WTC11 (cell line): ENCODE measurements around the gene FPR1.
"Not testable (repeated sequence)": the region's sequence is repeated elsewhere in the genome, so short reads cannot be mapped to it uniquely, and the experiment has no call there.

Source experiments
- CTCF ChIP-seq: fragments of 200-600 bp; IDR thresholded peaks from 2 replicates; pipeline ENCODE4 v1.8.0; 2022; ENCODE audit warnings: antibody characterized with exemption
- EMX1 ChIP-seq: fragments of 250-450 bp; sonication (Bioruptor Pico); IDR thresholded peaks from 2 replicates; pipeline ENCODE4 v1.8.0; 2021; ENCODE audit warnings: mild to moderate bottlenecking
- IRF2 ChIP-seq: sonication (generic); formaldehyde crosslinking; IDR thresholded peaks from 2 replicates; pipeline ENCODE4 v1.8.0; 2022; ENCODE audit warnings: low read depth, missing genetic modification reagents, borderline replicate concordance
- MXD4 ChIP-seq: fragments of 250-450 bp; sonication (Bioruptor Pico); IDR thresholded peaks from 2 replicates; pipeline ENCODE4 v1.8.0; 2021; ENCODE audit warnings: mild to moderate bottlenecking, moderate library complexity, borderline replicate concordance
- NFYB ChIP-seq: sonication (generic); formaldehyde crosslinking; conservative IDR thresholded peaks from 2 replicates; pipeline ENCODE4 v1.8.0; 2022; ENCODE audit warnings: low read depth, missing genetic modification reagents
- RELA ChIP-seq: sonication (generic); formaldehyde crosslinking; IDR thresholded peaks from 2 replicates; pipeline ENCODE4 v1.8.1; 2022; ENCODE audit warnings: missing genetic modification reagents, mild to moderate bottlenecking, borderline replicate concordance
- RORB ChIP-seq: fragments of 250-450 bp; sonication (Bioruptor Pico); IDR thresholded peaks from 2 replicates; pipeline ENCODE4 v1.9.0; 2021; ENCODE audit warnings: mild to moderate bottlenecking
- SMAD4 ChIP-seq: sonication (generic); formaldehyde crosslinking; IDR thresholded peaks from 2 replicates; pipeline ENCODE4 v1.8.0; 2022; ENCODE audit warnings: mild to moderate bottlenecking, missing genetic modification reagents
- SP1 ChIP-seq: sonication (generic); formaldehyde crosslinking; conservative IDR thresholded peaks from 2 replicates; pipeline ENCODE4 v1.8.1; 2022; ENCODE audit warnings: missing genetic modification reagents
- TCF7 ChIP-seq: sonication (generic); formaldehyde crosslinking; IDR thresholded peaks from 2 replicates; pipeline ENCODE4 v1.8.0; 2022; ENCODE audit warnings: mild to moderate bottlenecking, low read depth, missing genetic modification reagents, moderate library complexity
- USF1 ChIP-seq: sonication (generic); formaldehyde crosslinking; IDR thresholded peaks from 2 replicates; pipeline ENCODE4 v1.8.0; 2022; ENCODE audit warnings: mild to moderate bottlenecking, missing genetic modification reagents
- USF2 ChIP-seq: sonication (generic); formaldehyde crosslinking; IDR thresholded peaks from 2 replicates; pipeline ENCODE4 v1.8.1; 2023; ENCODE audit warnings: mild to moderate bottlenecking, missing genetic modification reagents, moderate library complexity
- ZNF263 ChIP-seq: sonication (generic); formaldehyde crosslinking; IDR thresholded peaks from 2 replicates; pipeline ENCODE4 v1.8.1; 2022; ENCODE audit warnings: low read depth, mild to moderate bottlenecking, moderate library complexity, missing genetic modification reagents

- not testable (repeated sequence) for TF ChIP-seq USF2; RORB (CRISPR knock-in tag); ZNF263 (CRISPR knock-in tag); CTCF; NFYB; EMX1 (CRISPR knock-in tag); USF1 (CRISPR knock-in tag); MXD4 (CRISPR knock-in tag); SP1; IRF2 (CRISPR knock-in tag); SMAD4 (CRISPR knock-in tag); RELA (CRISPR knock-in tag); TCF7 (CRISPR knock-in tag)
Measured at GRCh38 chr19:51776561-51776960, 24.9 kb upstream of the FPR1 start.
